K562 (cell line): ENCODE data around the gene SNUPN. TPM values are rescaled to one million over a fixed set of nuclear protein-coding genes. Genes with fewer than 3 reads are reported as not detected.

Experiments
- ARID2 ChIP-seq: fragments of 450-650 bp; IDR thresholded peaks from 2 replicates; pipeline ENCODE4 v1.6.1; 2017; ENCODE audit warnings: antibody characterized with exemption, mild to moderate bottlenecking
- ATF1 ChIP-seq, 2 experiments: fragments of 450-650 bp in 1 of 2; IDR thresholded peaks; 2 replicates each; pipeline ENCODE4 v1.6.1; 2016; ENCODE audit warnings: missing compliant biosample characterization in 1 of 2, missing genetic modification characterization in 1 of 2
- BCLAF1 ChIP-seq, 2 experiments: fragments of 450-650 bp in 1 of 2; IDR thresholded peaks; 2 replicates each; pipeline ENCODE4 v1.6.1; 2011 to 2017; ENCODE audit warnings: low read depth in 2 of 2, antibody characterized with exemption in 1 of 2, borderline replicate concordance in 1 of 2, low read length in 1 of 2, mild to moderate bottlenecking in 1 of 2, mixed read lengths in 1 of 2; ENCODE audit not compliant: control insufficient read depth in 1 of 2
- BMI1 ChIP-seq: fragments of 150-350 bp; IDR thresholded peaks from 2 replicates; pipeline ENCODE4 v1.6.1; 2014; ENCODE audit warnings: low read length
- CHD2 ChIP-seq: IDR thresholded peaks from 2 replicates; pipeline ENCODE4 v1.6.1; 2011; ENCODE audit warnings: low read depth, low read length
- CLOCK ChIP-seq: fragments of 250-450 bp; sonication (Bioruptor Pico); IDR thresholded peaks from 2 replicates; pipeline ENCODE4 v1.4.0; 2020; ENCODE audit warnings: mild to moderate bottlenecking, moderate library complexity, borderline replicate concordance
- CSDE1 ChIP-seq, 2 experiments: fragments of 450-650 bp; IDR thresholded peaks; 2 replicates each; pipeline ENCODE4 v1.6.1; 2016; ENCODE audit warnings: mild to moderate bottlenecking in 1 of 2
- FOXA3 ChIP-seq, 2 experiments: fragments of 450-650 bp in 1 of 2; sonication (generic) in 1 of 2; formaldehyde crosslinking; IDR thresholded peaks in 1 of 2; conservative IDR thresholded peaks in 1 of 2; 2 replicates each; pipeline versions ENCODE4 v1.4.0 to v1.8.0; 2020 to 2022; ENCODE audit warnings: mild to moderate bottlenecking in 2 of 2, missing genetic modification reagents in 1 of 2
- HDAC1 ChIP-seq, 2 experiments: fragments of 450-650 bp; IDR thresholded peaks; 2 replicates each; pipeline ENCODE4 v1.6.1; 2016 to 2017; ENCODE audit warnings: inconsistent platforms in 1 of 2, mild to moderate bottlenecking in 1 of 2, moderate library complexity in 1 of 2
- MYC ChIP-seq, 2 experiments: fragments of 250-450 bp in 1 of 2; sonication (Bioruptor Pico) in 1 of 2; IDR thresholded peaks; 2 replicates each; pipeline versions ENCODE4 v1.5.1 to v1.6.1; 2012 to 2021; ENCODE audit warnings: low read depth in 2 of 2, borderline replicate concordance in 1 of 2, improper control_type of control experiment in 1 of 2, low read length in 1 of 2, mild to moderate bottlenecking in 1 of 2, moderate library complexity in 1 of 2
- NBN ChIP-seq: fragments of 450-650 bp; IDR thresholded peaks from 2 replicates; pipeline ENCODE4 v1.6.1; 2016; ENCODE audit warnings: low read depth, mild to moderate bottlenecking
- NFRKB ChIP-seq: fragments of 450-650 bp; IDR thresholded peaks from 2 replicates; pipeline ENCODE4 v1.6.1; 2016; ENCODE audit warnings: low read depth
- SRSF3 ChIP-seq: fragments of 200-400 bp; formaldehyde crosslinking; IDR thresholded peaks from 2 replicates; pipeline ENCODE4 v1.6.1; 2016; ENCODE audit warnings: mild to moderate bottlenecking, low read length, moderate library complexity; ENCODE audit not compliant: insufficient read depth
- TRIM24 ChIP-seq, 2 experiments: fragments of 450-650 bp; IDR thresholded peaks; 2 replicates each; pipeline ENCODE4 v1.6.1; 2016
- U2AF2 ChIP-seq: fragments of 200-400 bp; formaldehyde crosslinking; optimal IDR thresholded peaks from 2 replicates; pipeline ENCODE3; 2017; ENCODE audit warnings: low read depth, mild to moderate bottlenecking, low read length
- USF1 ChIP-seq: sonication (generic); formaldehyde crosslinking; IDR thresholded peaks from 2 replicates; pipeline ENCODE4 v1.9.0; 2022; ENCODE audit warnings: mild to moderate bottlenecking, missing genetic modification reagents
- ZBTB2 ChIP-seq: fragments of 450-650 bp; IDR thresholded peaks from 2 replicates; pipeline ENCODE4 v1.6.1; 2016; ENCODE audit warnings: antibody characterized with exemption
- ZNF197 ChIP-seq: fragments of 200-800 bp; sonication (Bioruptor generic); IDR thresholded peaks from 2 replicates; pipeline ENCODE4 v1.6.1; 2016; ENCODE audit warnings: low read depth, missing genetic modification characterization, missing compliant biosample characterization
- ZNF408 ChIP-seq: fragments of 250-450 bp; sonication (Bioruptor Pico); IDR thresholded peaks from 2 replicates; pipeline ENCODE4 v1.4.0; 2020; ENCODE audit warnings: low read depth, mild to moderate bottlenecking, moderate library complexity
- polyA plus RNA-seq, 8 experiments: library from polyadenylated mRNA; depleted of rRNA in 4 of 8; stranded (reverse) in 5 of 8; unstranded in 3 of 8; fragments of >200 nt; fragmentation: Nextera tagmentation in 2 of 8; fragmentation: Illumina TruSeq in 1 of 8; extraction: Ambion mirVana in 2 of 8; extraction: Trizol in 1 of 8; gene quantifications; 2 replicates each; pipeline versions ENCODE4 v1.2.1 to v1.2.3, GENCODE V29; 2011 to 2014; ENCODE audit warnings: inconsistent platforms in 1 of 8, missing spikeins in 1 of 8
- total RNA-seq, 7 experiments: library from RNA; depleted of rRNA in 6 of 7; stranded (reverse); fragments of >200 nt in 6 of 7; fragmentation: Illumina TruSeq in 2 of 7; extraction: Trizol in 2 of 7; gene quantifications; 2 replicates each; pipeline versions ENCODE4 v1.2.1 to v1.2.3, GENCODE V29; 2011 to 2021; ENCODE audit warnings: low replicate concordance in 1 of 7

Gene SNUPN
- total and polyA plus RNA-seq, 9 of the 15 experiments (the other 6 are each of a cell fraction or from before 2014, with no cell fraction given) = 32.2 to 78.3 (median 40.0) TPM

- TF ChIP-seq BCLAF1 (IDR thresholded peaks at IDR 0.05; ENCODE audit: borderline replicate concordance in 1 of 2, control insufficient read depth in 1 of 2, low read depth in 2 of 2, low read length in 1 of 2) = no peak
- no peak for TF ChIP-seq U2AF2
- no peak for TF ChIP-seq SRSF3
- peak; percentile 88 for TF ChIP-seq MYC (IDR thresholded peaks at IDR 0.05; ENCODE audit: low read depth, low read length)
- TF ChIP-seq MYC (CRISPR knock-in tag; IDR thresholded peaks at IDR 0.05; ENCODE audit: borderline replicate concordance, low read depth) = peak; percentile 89; the same call in 1 of the 2 replicates
- TF ChIP-seq CLOCK (CRISPR knock-in tag) = no peak
- TF ChIP-seq CHD2 = peak; percentile 98
- TF ChIP-seq NFRKB = peak; percentile 76; the same call in 1 of the 2 replicates
- peak; percentile 1; the same call in 1 of the 2 replicates for TF ChIP-seq ATF1 (CRISPR knock-in tag; IDR thresholded peaks at IDR 0.05)
- peak; percentile 85 for TF ChIP-seq ATF1 (tag; IDR thresholded peaks at IDR 0.05)
- peak; percentile 28; the same call in 1 of the 2 replicates for TF ChIP-seq ZNF197
- no peak for TF ChIP-seq NBN
- no peak for TF ChIP-seq BMI1
- peak in 1 of 2 experiments; percentile 98; a peak in 2 of 4 replicates for TF ChIP-seq HDAC1 (IDR thresholded peaks at IDR 0.05)
- no peak for TF ChIP-seq ARID2
- no peak for TF ChIP-seq ZNF408 (CRISPR knock-in tag)
- peak; percentile 82 for TF ChIP-seq ZBTB2
- peak in 1 of 2 experiments; percentile 57; a peak in 1 of 4 replicates for TF ChIP-seq FOXA3 (CRISPR knock-in tag; conservative IDR thresholded peaks at IDR 0.05 in 1 of 2, IDR thresholded peaks at IDR 0.05 in 1 of 2)
- TF ChIP-seq USF1 (CRISPR knock-in tag) = peak; percentile 65
- no peak for TF ChIP-seq CSDE1 (IDR thresholded peaks at IDR 0.05)
- no peak for TF ChIP-seq TRIM24 (IDR thresholded peaks at IDR 0.05)
Observed at GRCh38 chr15:75639709-75640482, 14.4 kb upstream of the SNUPN start, which contains the start of gene IMP3 (continued).
